HL-60 (cell line): ENCODE data around the gene VTA1.

Source experiments
- CTCF ChIP-seq: IDR thresholded peaks from one replicate; pipeline ENCODE4 v1.5.1; 2011; ENCODE audit warnings: low read length, control low read depth, inconsistent platforms; ENCODE audit not compliant: insufficient read depth
- GABPA ChIP-seq: IDR thresholded peaks from 2 replicates; pipeline ENCODE4 v1.6.1; 2012; ENCODE audit warnings: low read depth
- POLR2AphosphoS5 ChIP-seq: IDR thresholded peaks from 2 replicates; pipeline ENCODE4 v1.6.1; 2012; ENCODE audit warnings: low read depth
- REST ChIP-seq: IDR thresholded peaks from 2 replicates; pipeline ENCODE4 v1.6.1; 2012; ENCODE audit warnings: low read depth; ENCODE audit not compliant: insufficient replicate concordance

- TF ChIP-seq CTCF (no peak), POLR2AphosphoS5 (no peak), GABPA (no peak), REST (no peak)
These were observed 89.6 kb downstream of the VTA1 start for GRCh38 chr6:142236691-142237090.
